ENCODE results near the gene PZP. TPM values are rescaled to one million over a fixed set of nuclear protein-coding genes. Genes with fewer than 3 reads are reported as not detected.

The PZP gene
- total RNA-seq, 3 donors from 2014 or later: under 0.01 to 0.80 TPM; not detected in 1

GRCh38 chr12:9124383-9125031 lies 83.7 kb downstream of the PZP start:
- Histone ChIP-seq H3K27ac (peak overlapping the region; percentile 67 to 84), H3K36me3 (no peaks in the 10 kb centered on the region), H3K27me3 (no peaks in the 10 kb centered on the region), H3K4me1 (no peaks in the 10 kb centered on the region), H3K9me3 (no peaks in the 10 kb centered on the region), H3K4me3 (peak overlapping the region in 2 of 3 donors; percentile 36 to 53)
- intact Hi-C loops (cut with DNase I; ENCODE audit: low total_unique reads): no loop called here
- TF ChIP-seq POLR2A (IDR thresholded peaks at IDR 0.05) (no peak), CTCF (IDR thresholded peaks at IDR 0.05) (no peak), POLR2AphosphoS5 (IDR thresholded peaks at IDR 0.05) (no peak)
- no peak for DNase-seq (ENCODE audit: low spot score in 2 of 2)

- peak overlapping the region; percentile 5 to 53 (median 36) for H3K4me3 ChIP-seq
- H3K36me3 ChIP-seq: no peaks in the 10 kb centered on the region
- TF ChIP-seq CTCF (IDR thresholded peaks at IDR 0.05) (no peak), POLR2A (IDR thresholded peaks at IDR 0.05) (no peak), POLR2AphosphoS5 (IDR thresholded peaks at IDR 0.05) (no peak)
- no peak for DNase-seq (ENCODE audit: low spot score in 2 of 2)
- intact Hi-C loops (cut with DNase I; ENCODE audit: low total_unique reads): no loop called here
- H3K27me3 ChIP-seq: no peaks in the 10 kb centered on the region
- peak overlapping the region; percentile 67 to 84 for H3K27ac ChIP-seq
- H3K9me3 ChIP-seq: no peaks in the 10 kb centered on the region
- H3K4me1 ChIP-seq: no peaks in the 10 kb centered on the region
Measured at GRCh38 chr12:9123781-9124382, 84.3 kb downstream of the PZP start.

GRCh38 chr12:9122091-9122609 lies 86.0 kb downstream of the PZP start:
- intact Hi-C loops (cut with DNase I; ENCODE audit: low total_unique reads): no loop called here
- Histone ChIP-seq H3K36me3 (no peaks in the 10 kb centered on the region), H3K9me3 (no peaks in the 10 kb centered on the region), H3K27ac (peak overlapping the region in 1 of 2 donors; percentile 30), H3K27me3 (no peaks in the 10 kb centered on the region), H3K4me3 (peak overlapping the region in 1 of 3 donors; percentile 1), H3K4me1 (no peaks in the 10 kb centered on the region)
- no peak for DNase-seq (ENCODE audit: low spot score in 2 of 2)
- no peak for TF ChIP-seq POLR2AphosphoS5 (IDR thresholded peaks at IDR 0.05)
- no peak for TF ChIP-seq POLR2A (IDR thresholded peaks at IDR 0.05)
- TF ChIP-seq CTCF (IDR thresholded peaks at IDR 0.05): no peak

- TF ChIP-seq POLR2A (IDR thresholded peaks at IDR 0.05): no peak
- no peak for TF ChIP-seq CTCF (IDR thresholded peaks at IDR 0.05)
- TF ChIP-seq POLR2AphosphoS5 (IDR thresholded peaks at IDR 0.05): no peak
- intact Hi-C loops (cut with DNase I; ENCODE audit: low total_unique reads): no loop called here
Measured at GRCh38 chr12:9120487-9121184, 87.6 kb downstream of the PZP start.

More at GRCh38 chr12:9120487-9121184, 87.6 kb downstream of the PZP start:
- no peaks in the 10 kb centered on the region for H3K4me1 ChIP-seq
- no peaks in the 10 kb centered on the region for H3K27me3 ChIP-seq
- no peak overlapping the region for H3K4me3 ChIP-seq
- no peaks in the 10 kb centered on the region for H3K9me3 ChIP-seq
- DNase-seq (ENCODE audit: low spot score in 2 of 2): no peak
- H3K27ac ChIP-seq: peak overlapping the region; percentile 48 to 78
- no peaks in the 10 kb centered on the region for H3K36me3 ChIP-seq
